Activated naive CD4-positive, alpha-beta T cell treated with anti-CD3 and anti-CD28 coated beads, Interleukin-2, amount 50 U/mL, for 72 hours (primary cell): ENCODE data around the gene KCNH3. TPM values are rescaled to one million over a fixed set of nuclear protein-coding genes. Genes with fewer than 3 reads are reported as not detected.
"Not testable (repeated sequence)": the region's sequence is repeated elsewhere in the genome, so short reads cannot be mapped to it uniquely, and the experiment has no call there.

Experiments used
- ATAC-seq, 2 donors: fragments of 150-1000 bp; cut with Tn5 transposase; 2 replicates each; pipeline ENCODE4 v1.10.0; 2021; ENCODE audit warnings: mild to moderate bottlenecking in 2 of 2, moderate library complexity in 2 of 2
- DNase-seq, 2 donors: peaks; one replicate each; pipeline ENCODE4 v3.0.0; 2021 to 2022; ENCODE audit warnings: low spot score in 2 of 2
- H3K27ac Mint-ChIP-seq, 2 donors: one replicate each; pipeline ENCODE4 v1.8.0; 2022; ENCODE audit warnings: mild to moderate bottlenecking in 2 of 2, mixed read lengths in 2 of 2
- H3K36me3 Mint-ChIP-seq, 2 donors: one replicate each; pipeline ENCODE4 v1.8.0; 2022; ENCODE audit warnings: mixed read lengths in 2 of 2
- H3K9me3 Mint-ChIP-seq, 2 donors: one replicate each; pipeline ENCODE4 v1.8.0; 2022; ENCODE audit warnings: mixed read lengths in 2 of 2
- total RNA-seq, 2 donors: library from RNA; stranded (reverse); gene quantifications; one replicate each; pipeline ENCODE4 v1.2.3, GENCODE V29; 2022

Gene KCNH3, protein sequence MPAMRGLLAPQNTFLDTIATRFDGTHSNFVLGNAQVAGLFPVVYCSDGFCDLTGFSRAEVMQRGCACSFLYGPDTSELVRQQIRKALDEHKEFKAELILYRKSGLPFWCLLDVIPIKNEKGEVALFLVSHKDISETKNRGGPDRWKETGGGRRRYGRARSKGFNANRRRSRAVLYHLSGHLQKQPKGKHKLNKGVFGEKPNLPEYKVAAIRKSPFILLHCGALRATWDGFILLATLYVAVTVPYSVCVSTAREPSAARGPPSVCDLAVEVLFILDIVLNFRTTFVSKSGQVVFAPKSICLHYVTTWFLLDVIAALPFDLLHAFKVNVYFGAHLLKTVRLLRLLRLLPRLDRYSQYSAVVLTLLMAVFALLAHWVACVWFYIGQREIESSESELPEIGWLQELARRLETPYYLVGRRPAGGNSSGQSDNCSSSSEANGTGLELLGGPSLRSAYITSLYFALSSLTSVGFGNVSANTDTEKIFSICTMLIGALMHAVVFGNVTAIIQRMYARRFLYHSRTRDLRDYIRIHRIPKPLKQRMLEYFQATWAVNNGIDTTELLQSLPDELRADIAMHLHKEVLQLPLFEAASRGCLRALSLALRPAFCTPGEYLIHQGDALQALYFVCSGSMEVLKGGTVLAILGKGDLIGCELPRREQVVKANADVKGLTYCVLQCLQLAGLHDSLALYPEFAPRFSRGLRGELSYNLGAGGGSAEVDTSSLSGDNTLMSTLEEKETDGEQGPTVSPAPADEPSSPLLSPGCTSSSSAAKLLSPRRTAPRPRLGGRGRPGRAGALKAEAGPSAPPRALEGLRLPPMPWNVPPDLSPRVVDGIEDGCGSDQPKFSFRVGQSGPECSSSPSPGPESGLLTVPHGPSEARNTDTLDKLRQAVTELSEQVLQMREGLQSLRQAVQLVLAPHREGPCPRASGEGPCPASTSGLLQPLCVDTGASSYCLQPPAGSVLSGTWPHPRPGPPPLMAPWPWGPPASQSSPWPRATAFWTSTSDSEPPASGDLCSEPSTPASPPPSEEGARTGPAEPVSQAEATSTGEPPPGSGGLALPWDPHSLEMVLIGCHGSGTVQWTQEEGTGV
- total RNA-seq = 1 to 10 TPM in 1 of 2 donors, under 1 TPM in 1; 0.39 to 6.3 TPM

DNA sequence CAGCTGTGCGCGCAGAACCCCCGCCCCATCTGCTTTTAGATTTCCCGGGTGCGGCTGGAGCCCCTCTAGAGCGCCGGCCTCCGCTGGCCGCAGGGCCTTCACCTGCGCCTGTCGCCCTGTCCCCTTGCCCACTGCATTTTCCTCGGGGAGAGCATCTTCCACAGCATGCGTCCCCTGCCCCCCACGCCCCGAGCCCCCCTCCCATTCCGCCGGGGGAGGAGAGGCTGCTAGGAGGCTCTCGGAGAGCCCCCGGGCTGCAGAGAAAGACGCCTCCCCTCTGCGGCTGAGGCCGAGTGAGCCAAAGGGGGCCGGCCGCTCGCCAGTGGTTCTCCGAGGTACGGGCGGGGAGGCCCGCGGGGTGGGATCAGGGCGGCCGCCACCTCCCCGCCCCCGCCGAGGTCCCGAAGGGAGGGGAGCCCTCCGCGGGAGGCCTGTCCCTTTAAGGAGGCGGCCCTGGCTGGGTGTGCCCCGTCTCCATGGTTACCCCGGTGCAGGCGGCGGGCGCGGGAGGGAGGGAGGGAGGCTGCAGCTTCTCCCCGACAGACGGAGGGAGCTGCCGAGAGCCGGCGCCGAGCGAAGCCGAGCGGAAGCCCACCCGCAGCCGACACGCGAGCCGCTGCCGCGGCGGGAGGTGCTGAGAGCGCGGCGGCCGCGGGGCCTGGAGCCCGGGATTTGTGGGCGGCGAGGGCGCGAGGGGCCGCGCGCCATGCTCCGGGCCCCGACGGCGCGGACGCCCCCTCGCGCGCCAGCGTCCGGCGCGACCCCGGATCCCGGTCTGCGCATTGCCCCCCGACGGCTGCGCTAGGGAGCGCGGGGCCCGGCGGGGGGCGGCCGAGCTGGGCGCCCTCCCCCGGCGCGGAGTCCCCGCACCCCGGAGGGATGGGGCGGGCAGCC is at the start of gene KCNH3:
Gene KCNH3 (plus strand): TSS at position 521 of the 894 bp plus-strand sequence. CDS start 387 bp downstream, outside the sequence.
- no peak within 1 kb of the TSS for H3K27ac Mint-ChIP-seq
- DNase-seq = peak in 1 of 2 donors; percentile 76
- no peaks in the 10 kb centered on the region for H3K36me3 Mint-ChIP-seq
- ATAC-seq = peak; percentile 81 to 88
- H3K9me3 Mint-ChIP-seq = no peaks in the 10 kb centered on the region

DNA sequence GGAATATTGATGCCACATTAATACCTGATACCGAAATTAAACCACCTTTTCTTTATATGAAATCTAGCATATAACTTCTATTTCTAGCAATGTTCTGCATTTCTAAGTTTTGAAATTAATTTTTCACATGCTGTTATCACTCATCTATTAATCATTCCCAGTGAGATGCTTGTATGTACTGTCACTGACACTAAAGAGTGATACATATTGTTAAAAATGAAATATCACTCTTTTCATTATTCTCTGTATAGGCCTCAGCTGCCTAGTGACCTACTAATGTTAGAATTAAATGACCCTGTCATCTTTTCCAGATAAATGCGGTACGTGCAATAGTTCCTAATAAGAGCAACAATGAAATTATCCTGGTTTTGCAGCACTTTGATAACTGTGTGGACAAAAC is 49.7 kb upstream of the KCNH3 start:
- H3K36me3 Mint-ChIP-seq = no peaks in the 10 kb centered on the region
- ATAC-seq (no peak), DNase-seq (no peak)
- no peak overlapping the region for H3K27ac Mint-ChIP-seq
- H3K9me3 Mint-ChIP-seq = no peaks in the 10 kb centered on the region

DNA sequence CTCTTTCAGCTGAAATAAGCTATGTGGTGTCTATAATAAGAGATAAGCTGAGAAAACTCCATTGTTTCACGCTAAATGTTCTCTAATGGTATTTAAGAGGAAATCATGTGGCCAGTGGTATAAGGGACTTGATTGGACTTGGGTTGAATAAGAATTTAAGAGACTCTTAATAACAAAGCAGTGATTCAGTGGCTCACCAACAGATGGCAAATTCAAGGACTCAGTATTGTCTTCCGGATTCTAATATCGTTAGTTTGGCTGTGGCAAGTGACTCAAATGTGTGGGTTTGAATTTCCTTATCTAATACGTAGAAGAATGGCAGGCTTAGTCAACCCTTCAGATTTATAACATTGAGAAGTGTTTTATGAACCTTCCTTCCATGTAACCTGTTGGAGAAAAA is 49.1 kb upstream of the KCNH3 start:
- ATAC-seq (no peak), DNase-seq (no peak)
- H3K27ac Mint-ChIP-seq = no peak overlapping the region
- no peaks in the 10 kb centered on the region for H3K9me3 Mint-ChIP-seq
- H3K36me3 Mint-ChIP-seq = no peaks in the 10 kb centered on the region

DNA sequence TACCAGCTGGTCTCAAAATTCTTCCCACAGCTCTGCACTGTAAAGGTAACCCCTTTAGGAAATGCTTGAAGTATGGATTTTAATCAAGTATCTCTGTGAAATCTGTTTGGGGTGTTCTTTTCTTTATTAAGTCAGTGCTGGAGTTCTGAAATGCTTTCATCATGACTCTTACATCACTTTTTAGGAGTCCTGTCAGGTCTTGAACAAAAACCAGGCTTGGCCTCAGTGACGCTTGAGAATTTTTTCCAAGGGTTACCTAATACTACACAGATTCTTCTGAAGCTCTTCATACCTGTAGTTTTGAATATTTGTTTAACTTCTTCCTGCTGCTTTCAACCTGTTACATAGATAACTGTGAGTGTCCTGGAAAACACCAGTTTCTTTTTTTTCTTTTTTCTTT is 47.0 kb upstream of the KCNH3 start:
- Mint-ChIP-seq H3K9me3 (no peaks in the 10 kb centered on the region), H3K36me3 (no peaks in the 10 kb centered on the region), H3K27ac (no peak overlapping the region)
- DNase-seq (no peak), ATAC-seq (no peak)

DNA sequence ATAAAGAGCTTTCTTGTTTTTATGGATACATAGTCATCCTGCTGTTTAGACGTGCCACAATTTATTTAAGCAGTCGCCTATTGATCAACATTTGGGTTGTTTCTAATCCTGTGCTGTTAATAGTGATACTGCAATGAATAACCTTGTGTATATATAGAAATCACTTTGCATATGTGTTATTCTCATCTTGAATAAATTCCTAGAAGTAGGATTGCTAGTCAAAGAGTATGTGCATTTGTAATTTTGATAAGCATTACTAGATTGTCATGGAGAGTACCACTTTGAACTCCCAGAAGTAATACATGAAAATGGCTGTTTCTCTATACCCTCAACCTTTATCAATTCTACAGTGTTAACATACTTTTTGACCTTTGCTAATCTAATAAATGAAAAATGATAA is 44.9 kb upstream of the KCNH3 start:
- DNase-seq = no peak
- H3K36me3 Mint-ChIP-seq = peaks cover 0 to 7% of the 10 kb centered on the region in 2 donors
- ATAC-seq = no peak
- H3K27ac Mint-ChIP-seq = no peak overlapping the region
- H3K9me3 Mint-ChIP-seq = no peaks in the 10 kb centered on the region

DNA sequence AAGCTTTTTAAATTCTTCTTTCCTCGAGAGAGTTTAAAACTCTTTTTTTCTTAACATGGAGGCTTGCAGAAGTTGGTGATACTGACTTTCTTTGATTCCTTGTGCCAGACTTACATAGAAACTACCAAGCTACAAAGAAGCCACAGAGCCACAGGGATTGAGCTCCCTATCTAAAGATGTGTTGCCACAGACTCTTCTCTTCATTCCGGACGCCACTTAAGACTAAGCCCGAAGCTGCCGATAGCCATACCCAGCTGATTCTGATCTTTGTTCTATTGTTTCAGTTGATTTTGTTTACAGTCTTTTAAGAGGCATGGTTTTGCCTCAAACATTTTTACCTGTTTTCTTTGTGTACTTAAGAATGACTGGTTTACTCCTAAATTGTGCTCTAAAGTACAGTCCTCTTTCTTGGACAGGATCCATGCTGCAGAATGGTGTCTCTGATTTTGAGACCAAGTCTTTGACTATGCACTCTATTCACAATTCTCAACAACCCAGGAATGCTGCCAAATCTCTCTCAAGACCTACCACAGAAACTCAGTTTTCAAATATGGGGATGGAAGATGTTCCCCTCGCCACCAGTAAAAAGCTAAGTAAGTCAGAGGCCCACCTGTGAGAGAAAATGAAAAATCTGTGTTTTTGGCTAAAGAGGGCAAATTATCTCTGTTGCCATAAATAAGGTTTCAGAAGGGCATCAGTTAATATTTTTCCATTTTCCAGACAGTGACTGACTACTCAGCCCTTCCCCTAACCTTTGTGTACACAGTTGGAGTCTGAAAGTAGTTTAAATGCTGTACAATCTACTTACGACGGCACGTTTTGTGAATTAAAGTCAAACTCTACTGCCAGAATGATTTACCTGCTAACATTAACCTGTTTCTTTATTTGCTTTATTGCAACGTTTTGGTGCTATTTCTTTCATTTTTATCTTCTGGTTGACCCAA is 42.1 kb upstream of the KCNH3 start:
- H3K36me3 Mint-ChIP-seq = peaks cover 0 to 7% of the 10 kb centered on the region in 2 donors
- no peaks in the 10 kb centered on the region for H3K9me3 Mint-ChIP-seq
- H3K27ac Mint-ChIP-seq = no peak overlapping the region
- ATAC-seq (no peak), DNase-seq (no peak)

DNA sequence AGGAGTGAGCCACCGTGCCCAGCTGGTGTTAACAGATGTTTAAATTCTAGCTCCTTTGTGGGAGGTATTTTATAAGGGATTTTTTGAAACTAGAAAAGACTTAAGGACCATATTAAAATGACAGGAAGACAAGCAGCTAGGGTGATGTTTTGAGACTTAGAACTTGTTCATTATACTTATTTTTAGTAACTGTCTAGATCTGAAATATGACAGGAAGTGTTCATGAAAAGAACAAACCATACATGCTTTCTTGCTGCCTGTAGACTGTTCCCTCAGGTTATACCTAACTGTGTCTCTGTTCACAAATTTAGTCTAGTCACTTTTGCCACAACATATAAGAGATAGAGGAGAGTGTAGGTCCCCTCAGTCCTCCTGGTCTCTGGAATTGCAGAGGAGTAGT is 36.9 kb upstream of the KCNH3 start:
- no peak for DNase-seq
- H3K27ac Mint-ChIP-seq = peak overlapping the region in 1 of 2 donors; percentile 38
- H3K36me3 Mint-ChIP-seq = peaks cover 0 to 7% of the 10 kb centered on the region in 2 donors
- no peak for ATAC-seq
- no peaks in the 10 kb centered on the region for H3K9me3 Mint-ChIP-seq

DNA sequence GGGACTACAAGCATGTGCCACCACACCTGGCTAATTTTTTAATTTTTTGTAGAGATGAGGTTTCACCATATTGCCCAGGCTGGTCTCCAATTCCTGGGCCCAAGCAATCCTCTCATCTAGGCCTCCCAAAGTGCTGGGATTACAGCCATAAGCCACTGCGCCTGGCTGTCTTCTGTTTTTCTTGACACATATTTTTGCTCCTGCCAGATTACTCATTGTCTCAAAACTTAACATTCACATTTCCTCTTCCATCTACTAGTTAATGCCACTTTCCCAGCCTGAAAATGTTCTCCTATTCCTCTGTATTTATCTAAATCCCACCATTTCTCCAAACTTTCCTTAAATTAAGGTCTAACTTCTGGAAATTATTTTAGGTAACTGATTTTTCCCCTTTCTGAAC is 36.2 kb upstream of the KCNH3 start:
- H3K9me3 Mint-ChIP-seq = no peaks in the 10 kb centered on the region
- peaks cover 0 to under 1% of the 10 kb centered on the region in 2 donors for H3K36me3 Mint-ChIP-seq
- ATAC-seq (no peak), DNase-seq (no peak)
- H3K27ac Mint-ChIP-seq = peak overlapping the region in 1 of 2 donors; percentile 38

DNA sequence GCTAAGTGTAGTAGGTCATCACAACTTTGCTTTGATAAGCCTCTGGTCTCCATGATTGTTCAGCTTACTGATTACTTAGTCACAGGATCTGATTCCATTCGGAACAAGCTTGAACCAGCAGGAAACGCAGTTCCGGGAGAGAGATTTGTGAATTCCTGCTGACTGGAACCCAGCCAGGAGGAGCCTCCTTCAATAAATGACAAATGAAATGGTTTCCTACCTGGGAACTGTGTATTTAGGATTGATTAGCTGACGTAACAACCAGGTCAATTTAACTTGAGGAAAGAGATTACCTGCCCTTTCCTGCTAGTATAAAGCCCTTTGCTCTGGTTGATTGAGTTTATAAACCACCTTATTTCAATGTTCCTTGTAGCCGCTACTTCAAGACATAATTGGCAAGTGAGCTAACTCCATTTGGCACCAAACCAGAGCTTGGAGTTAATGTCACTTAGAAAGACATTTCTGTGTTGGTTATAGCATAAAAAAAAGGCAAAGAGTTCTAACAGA is 35.1 kb upstream of the KCNH3 start:
- H3K27ac Mint-ChIP-seq = no peak overlapping the region
- no peak for DNase-seq
- no peaks in the 10 kb centered on the region for H3K9me3 Mint-ChIP-seq
- no peaks in the 10 kb centered on the region for H3K36me3 Mint-ChIP-seq
- ATAC-seq = no peak

DNA sequence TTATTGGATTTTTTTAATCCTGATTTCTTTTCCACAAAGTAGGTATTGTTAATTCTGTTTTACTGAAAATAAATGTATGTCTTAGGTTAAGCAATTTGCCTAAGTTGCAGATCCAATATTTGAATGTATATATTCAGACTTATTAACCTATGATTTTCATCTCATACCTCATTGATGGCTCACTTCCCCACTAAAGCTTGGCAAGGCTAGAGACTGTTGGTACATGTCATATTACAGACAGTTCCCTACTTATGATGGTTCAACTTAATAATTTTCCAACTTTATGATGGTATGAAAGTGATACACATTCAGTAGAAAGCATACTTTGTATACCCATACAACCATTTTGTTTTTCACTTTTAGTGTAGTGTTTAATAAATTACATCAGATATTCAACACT is 33.2 kb upstream of the KCNH3 start:
- DNase-seq = no peak
- no peak for ATAC-seq

DNA sequence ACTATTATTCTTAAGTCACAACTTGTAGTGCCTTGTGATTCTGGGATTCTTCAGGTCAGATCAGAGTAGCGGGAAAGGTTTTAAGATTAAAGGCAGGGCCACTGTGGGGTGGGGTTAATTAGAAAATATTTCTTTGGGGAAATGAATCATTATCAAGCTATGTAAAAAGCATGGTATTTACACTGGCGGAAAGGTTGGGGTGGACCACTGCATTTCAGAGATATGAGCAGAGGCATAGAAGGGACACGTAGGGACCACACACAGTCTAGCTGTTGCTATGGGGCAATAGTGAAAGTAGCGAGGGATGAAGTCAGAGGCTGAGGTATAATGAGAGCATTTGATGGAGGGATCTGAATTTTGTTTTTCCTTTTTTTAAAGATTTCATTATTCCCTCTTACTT is 31.7 kb upstream of the KCNH3 start:
- ATAC-seq = no peak
- Mint-ChIP-seq H3K9me3 (no peaks in the 10 kb centered on the region), H3K36me3 (no peaks in the 10 kb centered on the region), H3K27ac (no peak overlapping the region)
- no peak for DNase-seq

More for the DNA sequence above, 33.2 kb upstream of the KCNH3 start:
- no peak overlapping the region for H3K27ac Mint-ChIP-seq
- no peaks in the 10 kb centered on the region for H3K9me3 Mint-ChIP-seq
- H3K36me3 Mint-ChIP-seq = no peaks in the 10 kb centered on the region

DNA sequence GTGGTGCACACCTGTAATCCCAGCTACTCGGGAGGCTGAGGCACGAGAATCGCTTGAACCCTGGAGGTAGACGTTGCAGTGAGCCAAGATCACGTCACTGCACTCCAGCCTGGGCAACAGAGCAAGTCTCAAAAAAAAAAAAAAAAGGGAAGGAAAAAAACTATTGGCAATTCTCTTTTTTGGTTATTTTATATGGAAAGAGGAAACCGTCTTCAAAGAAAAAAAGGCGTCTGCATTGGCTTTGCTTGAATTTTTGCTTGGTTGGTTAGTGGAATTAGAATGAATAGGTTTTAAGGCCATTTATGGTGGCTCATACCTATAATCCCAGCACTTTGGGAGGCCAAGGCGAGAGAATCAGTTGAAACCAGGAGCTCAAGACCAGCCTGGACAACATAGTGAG is 29.1 kb upstream of the KCNH3 start:
- not testable (repeated sequence) for H3K27ac Mint-ChIP-seq, ATAC-seq, H3K36me3 Mint-ChIP-seq, DNase-seq, H3K9me3 Mint-ChIP-seq

DNA sequence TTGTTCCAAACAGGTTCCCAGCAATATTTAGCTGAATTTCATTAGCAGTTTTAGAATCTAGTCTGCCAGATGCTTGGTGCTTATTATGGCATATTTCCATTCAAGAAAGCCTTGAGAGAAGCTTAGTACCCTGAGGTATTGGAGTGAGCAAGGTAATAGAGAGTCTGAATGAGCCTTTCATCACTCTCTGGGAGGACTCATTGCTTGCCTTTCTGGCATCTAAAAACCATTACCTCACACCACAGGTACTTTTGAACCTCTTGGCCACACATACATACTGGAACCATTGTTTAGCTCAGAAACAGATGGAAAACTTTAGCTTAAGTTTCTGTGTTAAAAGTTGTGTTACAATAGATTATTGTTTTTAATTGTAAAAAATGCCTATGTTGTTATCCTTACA is 27.4 kb upstream of the KCNH3 start:
- H3K27ac Mint-ChIP-seq = no peak overlapping the region
- ATAC-seq (peak in 1 of 2 donors; percentile 71), DNase-seq (no peak)
- H3K36me3 Mint-ChIP-seq = no peaks in the 10 kb centered on the region
- H3K9me3 Mint-ChIP-seq = no peaks in the 10 kb centered on the region

DNA sequence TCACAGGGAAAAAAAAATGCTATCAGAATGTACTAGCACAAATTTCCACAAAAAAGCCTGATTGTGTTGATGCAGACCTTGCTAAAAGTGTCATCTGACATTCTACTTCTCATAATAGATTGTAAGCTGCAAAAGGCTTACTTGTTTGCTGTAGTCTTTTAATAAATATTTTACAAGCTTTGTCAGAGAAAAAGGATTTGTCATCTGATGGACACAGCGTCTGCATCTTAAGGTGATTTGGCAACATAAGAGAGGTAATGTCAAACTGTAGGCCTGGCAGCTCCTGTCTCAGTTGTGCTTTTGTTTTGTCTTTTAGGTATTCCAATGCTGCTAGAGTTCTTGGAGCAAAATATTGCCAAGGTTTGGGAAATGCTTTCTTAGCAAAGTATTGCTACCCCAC is 26.3 kb upstream of the KCNH3 start:
- no peak for ATAC-seq
- no peaks in the 10 kb centered on the region for H3K9me3 Mint-ChIP-seq
- H3K27ac Mint-ChIP-seq = no peak overlapping the region
- DNase-seq = no peak
- H3K36me3 Mint-ChIP-seq = no peaks in the 10 kb centered on the region

DNA sequence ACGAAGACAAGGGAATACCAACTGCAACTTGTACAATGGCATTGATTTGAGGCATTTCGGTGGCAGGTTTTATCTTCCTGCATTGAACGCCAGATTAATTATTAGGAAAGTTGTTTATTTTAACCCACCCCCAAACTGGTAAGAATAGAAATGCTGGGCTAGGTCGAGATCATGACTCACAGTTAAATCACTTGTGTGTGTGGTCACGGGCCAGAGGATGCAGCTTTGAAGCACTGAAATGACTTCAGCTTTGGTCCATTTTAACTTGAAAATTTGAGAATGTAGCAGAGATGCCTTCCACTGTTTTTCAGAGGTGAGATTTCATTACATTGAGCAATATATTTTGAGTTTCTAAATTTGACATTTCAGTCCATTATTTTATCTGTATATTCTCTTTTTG is 23.6 kb upstream of the KCNH3 start:
- no peak for DNase-seq
- Mint-ChIP-seq H3K27ac (no peak overlapping the region), H3K9me3 (no peaks in the 10 kb centered on the region), H3K36me3 (peaks cover 0 to 2% of the 10 kb centered on the region in 2 donors)
- no peak for ATAC-seq
